ENCODE measurements around the gene HAVCR2.
"Not testable (repeated sequence)": the region's sequence is repeated elsewhere in the genome, so short reads cannot be mapped to it uniquely, and the experiment has no call there.

HAVCR2 gene

GRCh38 chr5:157086751-157087359, 22.0 kb downstream of the HAVCR2 start:
- no peak for DNase-seq

- DNase-seq: no peak
Measured at GRCh38 chr5:157085930-157086329, 22.9 kb downstream of the HAVCR2 start.

- no peak for DNase-seq
Measured at GRCh38 chr5:157080286-157080685, 28.6 kb downstream of the HAVCR2 start.

GRCh38 chr5:157076558-157076957, 32.3 kb downstream of the HAVCR2 start:
- DNase-seq: no peak

GRCh38 chr5:157072508-157072907, 36.3 kb downstream of the HAVCR2 start:
- no peak for DNase-seq

GRCh38 chr5:157069949-157070348, 38.9 kb downstream of the HAVCR2 start:
- no peak for DNase-seq

- DNase-seq: no peak
Measured at GRCh38 chr5:157068785-157069184, 40.1 kb downstream of the HAVCR2 start.

- no peak for DNase-seq
Measured at GRCh38 chr5:157068339-157068738, 40.5 kb downstream of the HAVCR2 start.

GRCh38 chr5:157067005-157067404, 41.8 kb downstream of the HAVCR2 start:
- no peak for DNase-seq

GRCh38 chr5:157066080-157066479, 42.8 kb downstream of the HAVCR2 start:
- no peak for DNase-seq

GRCh38 chr5:157063776-157064430, 44.9 kb downstream of the HAVCR2 start:
- no peak for DNase-seq

- DNase-seq: no peak
Measured at GRCh38 chr5:157059891-157060290, 49.0 kb downstream of the HAVCR2 start.

- DNase-seq: no peak
Measured at GRCh38 chr5:157059093-157059539, 49.7 kb downstream of the HAVCR2 start, which contains the start of gene HAVCR1. Gene HAVCR1 (minus strand): TSS chr5:157059116. CDS start chr5:157057943, 1,173 bp downstream.

- no peak for DNase-seq
Measured at GRCh38 chr5:157057459-157058370, 51.1 kb downstream of the HAVCR2 start.

GRCh38 chr5:157056848-157057247, 52.0 kb downstream of the HAVCR2 start:
- not testable (repeated sequence) for DNase-seq

- no peak for DNase-seq
Measured at GRCh38 chr5:157051604-157052245, 57.1 kb downstream of the HAVCR2 start.

GRCh38 chr5:157050050-157050449, 58.8 kb downstream of the HAVCR2 start:
- no peak for DNase-seq

- no peak for DNase-seq
Measured at GRCh38 chr5:157049605-157050004, 59.2 kb downstream of the HAVCR2 start.

GRCh38 chr5:157047898-157048297, 60.9 kb downstream of the HAVCR2 start:
- DNase-seq: no peak

GRCh38 chr5:157047016-157047415, 61.8 kb downstream of the HAVCR2 start:
- DNase-seq: not testable (repeated sequence)

GRCh38 chr5:157046041-157046440, 62.8 kb downstream of the HAVCR2 start:
- DNase-seq: no peak

GRCh38 chr5:157045601-157046000, 63.2 kb downstream of the HAVCR2 start:
- no peak for DNase-seq
